WTC11 (cell line): ENCODE data around the gene MKI67. TPM values are rescaled to one million over a fixed set of nuclear protein-coding genes. Genes with fewer than 3 reads are reported as not detected.

ENCODE experiments used
- ESRRA ChIP-seq: sonication (generic); formaldehyde crosslinking; IDR thresholded peaks from 2 replicates; pipeline ENCODE4 v1.8.1; 2022; ENCODE audit warnings: mild to moderate bottlenecking, missing genetic modification reagents, borderline replicate concordance
- FOXP1 ChIP-seq: sonication (generic); formaldehyde crosslinking; IDR thresholded peaks from 2 replicates; pipeline ENCODE4 v1.8.0; 2022; ENCODE audit warnings: missing genetic modification reagents, mild to moderate bottlenecking, moderate library complexity, borderline replicate concordance
- HMGA2 ChIP-seq: fragments of 250-450 bp; sonication (Bioruptor Pico); IDR thresholded peaks from 2 replicates; pipeline ENCODE4 v1.4.0; 2021; ENCODE audit warnings: mild to moderate bottlenecking, moderate library complexity
- NFATC4 ChIP-seq: fragments of 250-450 bp; sonication (Bioruptor Pico); IDR thresholded peaks from 2 replicates; pipeline ENCODE4 v1.9.0; 2021; ENCODE audit warnings: mild to moderate bottlenecking
- NFYB ChIP-seq: sonication (generic); formaldehyde crosslinking; conservative IDR thresholded peaks from 2 replicates; pipeline ENCODE4 v1.8.0; 2022; ENCODE audit warnings: low read depth, missing genetic modification reagents
- NR1H2 ChIP-seq: sonication (generic); formaldehyde crosslinking; IDR thresholded peaks from 2 replicates; pipeline ENCODE4 v1.9.0; 2021; ENCODE audit warnings: mild to moderate bottlenecking, moderate library complexity, missing genetic modification reagents
- RELA ChIP-seq: sonication (generic); formaldehyde crosslinking; IDR thresholded peaks from 2 replicates; pipeline ENCODE4 v1.8.1; 2022; ENCODE audit warnings: missing genetic modification reagents, mild to moderate bottlenecking, borderline replicate concordance
- SMAD3 ChIP-seq: sonication (generic); formaldehyde crosslinking; IDR thresholded peaks from 2 replicates; pipeline ENCODE4 v1.8.0; 2022; ENCODE audit warnings: missing genetic modification reagents, mild to moderate bottlenecking, borderline replicate concordance
- TCF7 ChIP-seq: sonication (generic); formaldehyde crosslinking; IDR thresholded peaks from 2 replicates; pipeline ENCODE4 v1.8.0; 2022; ENCODE audit warnings: mild to moderate bottlenecking, low read depth, missing genetic modification reagents, moderate library complexity
- TEAD1 ChIP-seq: sonication (generic); formaldehyde crosslinking; IDR thresholded peaks from 2 replicates; pipeline ENCODE4 v1.8.0; 2022; ENCODE audit warnings: mild to moderate bottlenecking, missing genetic modification reagents
- TP53 ChIP-seq: sonication (generic); formaldehyde crosslinking; IDR thresholded peaks from 2 replicates; pipeline ENCODE4 v1.8.1; 2023; ENCODE audit warnings: mild to moderate bottlenecking, missing genetic modification reagents
- ZNF232 ChIP-seq: sonication (generic); formaldehyde crosslinking; IDR thresholded peaks from 2 replicates; pipeline ENCODE4 v1.8.0; 2022; ENCODE audit warnings: mild to moderate bottlenecking, missing genetic modification reagents
- ZNF317 ChIP-seq: sonication (generic); formaldehyde crosslinking; IDR thresholded peaks from 2 replicates; pipeline ENCODE4 v1.8.1; 2023; ENCODE audit warnings: low read depth, mild to moderate bottlenecking, moderate library complexity, missing genetic modification reagents, borderline replicate concordance
- ZNF396 ChIP-seq: fragments of 250-450 bp; sonication (Bioruptor Pico); IDR thresholded peaks from 2 replicates; pipeline ENCODE4 v1.8.0; 2021; ENCODE audit warnings: mild to moderate bottlenecking, moderate library complexity, borderline replicate concordance
- total RNA-seq: library from RNA; stranded (reverse); gene quantifications from 3 replicates; pipeline ENCODE4 v1.2.3, GENCODE V29; 2021
- TF ChIP-seq, protein P1 (sequence below): sonication (generic); formaldehyde crosslinking; IDR thresholded peaks from 2 replicates; pipeline ENCODE4 v1.8.1; 2023; ENCODE audit warnings: mild to moderate bottlenecking, moderate library complexity, missing genetic modification reagents
- TF ChIP-seq, protein P2 (sequence below): sonication (generic); formaldehyde crosslinking; IDR thresholded peaks from 2 replicates; pipeline ENCODE4 v1.8.0; 2022; ENCODE audit warnings: mild to moderate bottlenecking, missing genetic modification reagents
- TF ChIP-seq, protein P3 (sequence below): sonication (generic); formaldehyde crosslinking; IDR thresholded peaks from 2 replicates; pipeline ENCODE4 v1.8.1; 2023; ENCODE audit warnings: mild to moderate bottlenecking, missing genetic modification reagents
- TF ChIP-seq, protein P4 (sequence below): sonication (generic); formaldehyde crosslinking; IDR thresholded peaks from 2 replicates; pipeline ENCODE4 v1.8.0; 2022; ENCODE audit warnings: mild to moderate bottlenecking, missing genetic modification reagents
- TF ChIP-seq, protein P5 (sequence below): sonication (generic); formaldehyde crosslinking; IDR thresholded peaks from 2 replicates; pipeline ENCODE4 v1.8.1; 2022; ENCODE audit warnings: mild to moderate bottlenecking, moderate library complexity, missing genetic modification reagents
- TF ChIP-seq, protein P6 (sequence below): fragments of 250-450 bp; sonication (Bioruptor Pico); IDR thresholded peaks from 2 replicates; pipeline ENCODE4 v1.9.0; 2021; ENCODE audit warnings: mild to moderate bottlenecking
- TF ChIP-seq, protein P7 (sequence below): sonication (generic); formaldehyde crosslinking; IDR thresholded peaks from 2 replicates; pipeline ENCODE4 v1.8.0; 2022; ENCODE audit warnings: missing genetic modification reagents
- TF ChIP-seq, protein P8 (sequence below): sonication (generic); formaldehyde crosslinking; IDR thresholded peaks from 2 replicates; pipeline ENCODE4 v1.8.1; 2022; ENCODE audit warnings: mild to moderate bottlenecking, missing genetic modification reagents, moderate library complexity, borderline replicate concordance
- TF ChIP-seq, protein P9 (sequence below): sonication (generic); formaldehyde crosslinking; IDR thresholded peaks from 2 replicates; pipeline ENCODE4 v1.8.1; 2022; ENCODE audit warnings: missing genetic modification reagents, borderline replicate concordance

Gene MKI67
- total RNA-seq, 1 experiment from 2014 or later = 118 TPM

DNA sequence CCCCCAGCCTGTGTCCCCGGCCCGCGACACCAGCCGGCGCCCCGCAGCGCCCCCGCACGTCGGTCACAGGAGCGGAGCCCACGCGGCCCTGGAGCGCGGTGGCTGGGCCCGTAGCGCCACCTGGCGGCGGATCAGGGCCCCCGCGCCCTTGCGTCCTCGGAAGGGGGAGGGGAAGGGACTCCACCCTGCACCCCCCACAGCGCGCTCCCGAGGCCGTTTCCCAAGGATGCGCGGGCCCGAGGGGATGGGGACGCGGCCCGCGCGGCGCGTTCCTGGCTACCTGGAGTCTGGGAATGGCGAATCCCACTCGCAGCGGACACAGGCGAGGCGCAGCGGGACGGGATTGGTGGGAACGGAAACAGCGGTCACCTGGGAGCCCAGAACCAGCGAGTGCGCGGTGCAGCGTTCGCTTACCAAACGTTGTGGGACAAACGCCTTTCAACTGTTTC lies 23.8 kb upstream of the MKI67 start (continued):
- no peak for TF ChIP-seq TP53 (CRISPR knock-in tag)
- TF ChIP-seq, protein P1, sequence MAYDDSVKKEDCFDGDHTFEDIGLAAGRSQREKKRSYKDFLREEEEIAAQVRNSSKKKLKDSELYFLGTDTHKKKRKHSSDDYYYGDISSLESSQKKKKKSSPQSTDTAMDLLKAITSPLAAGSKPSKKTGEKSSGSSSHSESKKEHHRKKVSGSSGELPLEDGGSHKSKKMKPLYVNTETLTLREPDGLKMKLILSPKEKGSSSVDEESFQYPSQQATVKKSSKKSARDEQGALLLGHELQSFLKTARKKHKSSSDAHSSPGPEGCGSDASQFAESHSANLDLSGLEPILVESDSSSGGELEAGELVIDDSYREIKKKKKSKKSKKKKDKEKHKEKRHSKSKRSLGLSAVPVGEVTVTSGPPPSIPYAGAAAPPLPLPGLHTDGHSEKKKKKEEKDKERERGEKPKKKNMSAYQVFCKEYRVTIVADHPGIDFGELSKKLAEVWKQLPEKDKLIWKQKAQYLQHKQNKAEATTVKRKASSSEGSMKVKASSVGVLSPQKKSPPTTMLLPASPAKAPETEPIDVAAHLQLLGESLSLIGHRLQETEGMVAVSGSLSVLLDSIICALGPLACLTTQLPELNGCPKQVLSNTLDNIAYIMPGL = peak; percentile 85
- TF ChIP-seq RELA (CRISPR knock-in tag) = 0 out of 2 replicates have a peak, but pooled peaks have one; percentile 48
- TF ChIP-seq, protein P2, sequence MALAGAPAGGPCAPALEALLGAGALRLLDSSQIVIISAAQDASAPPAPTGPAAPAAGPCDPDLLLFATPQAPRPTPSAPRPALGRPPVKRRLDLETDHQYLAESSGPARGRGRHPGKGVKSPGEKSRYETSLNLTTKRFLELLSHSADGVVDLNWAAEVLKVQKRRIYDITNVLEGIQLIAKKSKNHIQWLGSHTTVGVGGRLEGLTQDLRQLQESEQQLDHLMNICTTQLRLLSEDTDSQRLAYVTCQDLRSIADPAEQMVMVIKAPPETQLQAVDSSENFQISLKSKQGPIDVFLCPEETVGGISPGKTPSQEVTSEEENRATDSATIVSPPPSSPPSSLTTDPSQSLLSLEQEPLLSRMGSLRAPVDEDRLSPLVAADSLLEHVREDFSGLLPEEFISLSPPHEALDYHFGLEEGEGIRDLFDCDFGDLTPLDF (CRISPR knock-in tag) = no peak
- TF ChIP-seq, protein P3, sequence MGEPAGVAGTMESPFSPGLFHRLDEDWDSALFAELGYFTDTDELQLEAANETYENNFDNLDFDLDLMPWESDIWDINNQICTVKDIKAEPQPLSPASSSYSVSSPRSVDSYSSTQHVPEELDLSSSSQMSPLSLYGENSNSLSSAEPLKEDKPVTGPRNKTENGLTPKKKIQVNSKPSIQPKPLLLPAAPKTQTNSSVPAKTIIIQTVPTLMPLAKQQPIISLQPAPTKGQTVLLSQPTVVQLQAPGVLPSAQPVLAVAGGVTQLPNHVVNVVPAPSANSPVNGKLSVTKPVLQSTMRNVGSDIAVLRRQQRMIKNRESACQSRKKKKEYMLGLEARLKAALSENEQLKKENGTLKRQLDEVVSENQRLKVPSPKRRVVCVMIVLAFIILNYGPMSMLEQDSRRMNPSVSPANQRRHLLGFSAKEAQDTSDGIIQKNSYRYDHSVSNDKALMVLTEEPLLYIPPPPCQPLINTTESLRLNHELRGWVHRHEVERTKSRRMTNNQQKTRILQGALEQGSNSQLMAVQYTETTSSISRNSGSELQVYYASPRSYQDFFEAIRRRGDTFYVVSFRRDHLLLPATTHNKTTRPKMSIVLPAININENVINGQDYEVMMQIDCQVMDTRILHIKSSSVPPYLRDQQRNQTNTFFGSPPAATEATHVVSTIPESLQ (CRISPR knock-in tag) = no peak
- no peak for TF ChIP-seq NFATC4
- no peak for TF ChIP-seq HMGA2 (CRISPR knock-in tag)
- TF ChIP-seq TCF7 (CRISPR knock-in tag) = no peak
- TF ChIP-seq, protein P4, sequence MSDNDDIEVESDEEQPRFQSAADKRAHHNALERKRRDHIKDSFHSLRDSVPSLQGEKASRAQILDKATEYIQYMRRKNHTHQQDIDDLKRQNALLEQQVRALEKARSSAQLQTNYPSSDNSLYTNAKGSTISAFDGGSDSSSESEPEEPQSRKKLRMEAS = peak; percentile 73; the same call in 1 of the 2 replicates
- TF ChIP-seq ZNF396 = no peak
- peak; percentile 60; the same call in 1 of the 2 replicates for TF ChIP-seq TEAD1 (CRISPR knock-in tag)
- TF ChIP-seq, protein P5, sequence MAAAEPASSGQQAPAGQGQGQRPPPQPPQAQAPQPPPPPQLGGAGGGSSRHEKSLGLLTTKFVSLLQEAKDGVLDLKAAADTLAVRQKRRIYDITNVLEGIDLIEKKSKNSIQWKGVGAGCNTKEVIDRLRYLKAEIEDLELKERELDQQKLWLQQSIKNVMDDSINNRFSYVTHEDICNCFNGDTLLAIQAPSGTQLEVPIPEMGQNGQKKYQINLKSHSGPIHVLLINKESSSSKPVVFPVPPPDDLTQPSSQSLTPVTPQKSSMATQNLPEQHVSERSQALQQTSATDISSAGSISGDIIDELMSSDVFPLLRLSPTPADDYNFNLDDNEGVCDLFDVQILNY (CRISPR knock-in tag) = 0 out of 2 replicates have a peak, but pooled peaks have one; percentile 36
- no peak for TF ChIP-seq FOXP1
- TF ChIP-seq NR1H2 (CRISPR knock-in tag) = no peak
- TF ChIP-seq, protein P6, sequence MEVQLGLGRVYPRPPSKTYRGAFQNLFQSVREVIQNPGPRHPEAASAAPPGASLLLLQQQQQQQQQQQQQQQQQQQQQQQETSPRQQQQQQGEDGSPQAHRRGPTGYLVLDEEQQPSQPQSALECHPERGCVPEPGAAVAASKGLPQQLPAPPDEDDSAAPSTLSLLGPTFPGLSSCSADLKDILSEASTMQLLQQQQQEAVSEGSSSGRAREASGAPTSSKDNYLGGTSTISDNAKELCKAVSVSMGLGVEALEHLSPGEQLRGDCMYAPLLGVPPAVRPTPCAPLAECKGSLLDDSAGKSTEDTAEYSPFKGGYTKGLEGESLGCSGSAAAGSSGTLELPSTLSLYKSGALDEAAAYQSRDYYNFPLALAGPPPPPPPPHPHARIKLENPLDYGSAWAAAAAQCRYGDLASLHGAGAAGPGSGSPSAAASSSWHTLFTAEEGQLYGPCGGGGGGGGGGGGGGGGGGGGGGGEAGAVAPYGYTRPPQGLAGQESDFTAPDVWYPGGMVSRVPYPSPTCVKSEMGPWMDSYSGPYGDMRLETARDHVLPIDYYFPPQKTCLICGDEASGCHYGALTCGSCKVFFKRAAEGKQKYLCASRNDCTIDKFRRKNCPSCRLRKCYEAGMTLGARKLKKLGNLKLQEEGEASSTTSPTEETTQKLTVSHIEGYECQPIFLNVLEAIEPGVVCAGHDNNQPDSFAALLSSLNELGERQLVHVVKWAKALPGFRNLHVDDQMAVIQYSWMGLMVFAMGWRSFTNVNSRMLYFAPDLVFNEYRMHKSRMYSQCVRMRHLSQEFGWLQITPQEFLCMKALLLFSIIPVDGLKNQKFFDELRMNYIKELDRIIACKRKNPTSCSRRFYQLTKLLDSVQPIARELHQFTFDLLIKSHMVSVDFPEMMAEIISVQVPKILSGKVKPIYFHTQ (CRISPR knock-in tag) = no peak
- TF ChIP-seq, protein P7, sequence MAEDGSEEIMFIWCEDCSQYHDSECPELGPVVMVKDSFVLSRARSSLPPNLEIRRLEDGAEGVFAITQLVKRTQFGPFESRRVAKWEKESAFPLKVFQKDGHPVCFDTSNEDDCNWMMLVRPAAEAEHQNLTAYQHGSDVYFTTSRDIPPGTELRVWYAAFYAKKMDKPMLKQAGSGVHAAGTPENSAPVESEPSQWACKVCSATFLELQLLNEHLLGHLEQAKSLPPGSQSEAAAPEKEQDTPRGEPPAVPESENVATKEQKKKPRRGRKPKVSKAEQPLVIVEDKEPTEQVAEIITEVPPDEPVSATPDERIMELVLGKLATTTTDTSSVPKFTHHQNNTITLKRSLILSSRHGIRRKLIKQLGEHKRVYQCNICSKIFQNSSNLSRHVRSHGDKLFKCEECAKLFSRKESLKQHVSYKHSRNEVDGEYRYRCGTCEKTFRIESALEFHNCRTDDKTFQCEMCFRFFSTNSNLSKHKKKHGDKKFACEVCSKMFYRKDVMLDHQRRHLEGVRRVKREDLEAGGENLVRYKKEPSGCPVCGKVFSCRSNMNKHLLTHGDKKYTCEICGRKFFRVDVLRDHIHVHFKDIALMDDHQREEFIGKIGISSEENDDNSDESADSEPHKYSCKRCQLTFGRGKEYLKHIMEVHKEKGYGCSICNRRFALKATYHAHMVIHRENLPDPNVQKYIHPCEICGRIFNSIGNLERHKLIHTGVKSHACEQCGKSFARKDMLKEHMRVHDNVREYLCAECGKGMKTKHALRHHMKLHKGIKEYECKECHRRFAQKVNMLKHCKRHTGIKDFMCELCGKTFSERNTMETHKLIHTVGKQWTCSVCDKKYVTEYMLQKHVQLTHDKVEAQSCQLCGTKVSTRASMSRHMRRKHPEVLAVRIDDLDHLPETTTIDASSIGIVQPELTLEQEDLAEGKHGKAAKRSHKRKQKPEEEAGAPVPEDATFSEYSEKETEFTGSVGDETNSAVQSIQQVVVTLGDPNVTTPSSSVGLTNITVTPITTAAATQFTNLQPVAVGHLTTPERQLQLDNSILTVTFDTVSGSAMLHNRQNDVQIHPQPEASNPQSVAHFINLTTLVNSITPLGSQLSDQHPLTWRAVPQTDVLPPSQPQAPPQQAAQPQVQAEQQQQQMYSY (CRISPR knock-in tag) = no peak
- no peak for TF ChIP-seq ESRRA (CRISPR knock-in tag)
- 0 out of 2 replicates have a peak, but pooled peaks have one; percentile 15 for TF ChIP-seq SMAD3
- TF ChIP-seq ZNF317 (CRISPR knock-in tag) = no peak
- TF ChIP-seq ZNF232 (CRISPR knock-in tag) = no peak
- peak; percentile 49 for TF ChIP-seq NFYB (CRISPR knock-in tag)
- TF ChIP-seq, protein P8, sequence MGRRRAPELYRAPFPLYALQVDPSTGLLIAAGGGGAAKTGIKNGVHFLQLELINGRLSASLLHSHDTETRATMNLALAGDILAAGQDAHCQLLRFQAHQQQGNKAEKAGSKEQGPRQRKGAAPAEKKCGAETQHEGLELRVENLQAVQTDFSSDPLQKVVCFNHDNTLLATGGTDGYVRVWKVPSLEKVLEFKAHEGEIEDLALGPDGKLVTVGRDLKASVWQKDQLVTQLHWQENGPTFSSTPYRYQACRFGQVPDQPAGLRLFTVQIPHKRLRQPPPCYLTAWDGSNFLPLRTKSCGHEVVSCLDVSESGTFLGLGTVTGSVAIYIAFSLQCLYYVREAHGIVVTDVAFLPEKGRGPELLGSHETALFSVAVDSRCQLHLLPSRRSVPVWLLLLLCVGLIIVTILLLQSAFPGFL = no peak
- TF ChIP-seq, protein P9, sequence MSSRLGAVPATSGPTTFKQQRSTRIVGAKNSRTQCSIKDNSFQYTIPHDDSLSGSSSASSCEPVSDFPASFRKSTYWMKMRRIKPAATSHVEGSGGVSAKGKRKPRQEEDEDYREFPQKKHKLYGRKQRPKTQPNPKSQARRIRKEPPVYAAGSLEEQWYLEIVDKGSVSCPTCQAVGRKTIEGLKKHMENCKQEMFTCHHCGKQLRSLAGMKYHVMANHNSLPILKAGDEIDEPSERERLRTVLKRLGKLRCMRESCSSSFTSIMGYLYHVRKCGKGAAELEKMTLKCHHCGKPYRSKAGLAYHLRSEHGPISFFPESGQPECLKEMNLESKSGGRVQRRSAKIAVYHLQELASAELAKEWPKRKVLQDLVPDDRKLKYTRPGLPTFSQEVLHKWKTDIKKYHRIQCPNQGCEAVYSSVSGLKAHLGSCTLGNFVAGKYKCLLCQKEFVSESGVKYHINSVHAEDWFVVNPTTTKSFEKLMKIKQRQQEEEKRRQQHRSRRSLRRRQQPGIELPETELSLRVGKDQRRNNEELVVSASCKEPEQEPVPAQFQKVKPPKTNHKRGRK = no peak
